Stimulated activated CD4-positive, alpha-beta T cell treated with anti-CD3 and anti-CD28 coated beads, TNF-alpha, amount 100 ng/mL, for 24 hours (primary cell): ENCODE results near the gene CEP57L1.

ENCODE experiments used
- DNase-seq, 3 experiments: peaks; one replicate each; pipeline ENCODE4 v3.0.0-alpha.2; 2020; ENCODE audit warnings: low read depth in 3 of 3

CEP57L1 gene

DNA sequence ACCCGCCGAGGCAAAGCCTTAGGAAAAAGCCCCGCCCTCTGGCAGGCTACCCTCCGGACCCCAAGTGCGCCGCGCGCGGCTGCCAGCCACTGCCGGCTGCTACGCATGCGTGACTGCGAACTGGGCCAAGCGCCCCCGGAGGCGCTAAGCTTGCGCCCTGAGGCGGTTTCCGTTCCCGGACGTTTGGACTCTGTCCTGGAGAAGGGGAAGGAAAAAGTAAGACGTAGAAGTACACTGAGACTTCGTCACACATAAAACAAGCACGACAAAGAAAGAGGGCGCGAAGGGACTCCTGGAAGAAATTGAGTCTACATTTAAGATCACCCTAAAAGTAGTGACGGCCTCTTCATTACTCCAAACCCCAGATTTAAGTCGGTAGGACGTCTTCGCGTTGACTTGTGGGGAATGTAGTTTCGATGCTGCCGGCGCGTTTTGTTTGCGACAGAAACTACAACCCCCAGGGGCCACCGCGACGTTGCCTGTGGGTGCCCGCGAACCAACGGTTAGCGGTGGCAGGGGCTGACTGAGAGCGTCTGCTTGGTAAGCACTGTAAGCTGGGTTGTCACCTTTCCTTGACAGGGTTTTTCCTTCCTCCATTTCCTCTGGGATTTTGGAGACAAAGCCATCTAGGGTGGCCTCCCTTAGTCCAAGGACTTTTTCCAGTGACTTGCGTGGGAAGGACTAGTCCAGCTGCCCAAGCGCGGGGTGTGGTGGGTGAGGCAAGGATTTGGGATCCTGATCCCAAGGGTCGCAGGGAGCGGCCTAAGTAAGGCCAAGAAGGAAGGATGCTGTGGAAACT lies at the start of gene CEP57L1:
CEP57L1 (plus strand) TSS at position 472 of the 799 bp plus-strand sequence. CDS start 49,715 bp downstream, outside the sequence.
- peak; percentile 88 to 95 (median 91) for DNase-seq

DNA sequence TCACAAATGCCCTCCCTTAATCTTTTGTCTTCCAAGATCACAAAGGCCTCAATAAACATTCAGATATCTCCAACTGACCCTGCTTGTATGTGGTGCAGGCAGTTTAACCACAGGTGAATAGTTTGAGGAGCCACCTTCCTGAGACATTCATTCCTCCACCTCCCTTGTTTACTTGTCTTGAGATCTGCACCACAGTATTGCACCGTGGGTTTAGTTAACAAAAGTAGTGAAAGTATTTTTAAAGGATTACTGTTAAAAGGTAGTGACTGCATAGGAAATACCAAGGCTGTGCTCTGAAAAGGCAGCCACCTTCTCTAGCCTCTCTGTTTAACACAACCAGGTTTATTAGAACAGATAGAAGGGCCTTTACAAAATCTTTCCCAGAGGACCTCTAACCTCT lies 47.1 kb upstream of the CEP57L1 start:
- DNase-seq = no peak

GRCh38 chr6:109048670-109049415 lies 46.5 kb upstream of the CEP57L1 start:
- no peak for DNase-seq

- DNase-seq = no peak
Measured at GRCh38 chr6:109050012-109050411, 45.3 kb upstream of the CEP57L1 start.

GRCh38 chr6:109050447-109051102 lies 44.7 kb upstream of the CEP57L1 start:
- no peak for DNase-seq

GRCh38 chr6:109051301-109052017 lies 43.8 kb upstream of the CEP57L1 start:
- no peak for DNase-seq

GRCh38 chr6:109052018-109052651 lies 43.2 kb upstream of the CEP57L1 start:
- no peak for DNase-seq

GRCh38 chr6:109052852-109053251 lies 42.5 kb upstream of the CEP57L1 start:
- no peak for DNase-seq

DNA sequence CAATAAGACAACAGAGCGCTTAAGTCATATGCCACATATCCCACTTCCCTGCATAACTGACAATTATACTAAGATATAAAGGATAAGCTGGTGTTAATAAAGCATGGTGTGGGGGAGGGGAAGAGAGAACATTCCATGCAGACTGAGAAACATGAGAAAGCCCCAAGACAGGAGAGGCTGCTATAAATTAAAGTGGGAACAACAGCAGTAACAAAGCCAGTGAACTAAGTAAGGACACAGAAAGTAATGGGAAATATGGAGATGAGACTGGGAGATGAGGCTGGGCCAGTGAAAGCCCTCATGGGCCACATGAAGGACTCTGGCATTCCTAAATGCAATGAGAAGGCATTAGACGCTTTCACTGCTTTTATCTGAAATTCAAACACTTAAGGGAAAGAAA lies 42.0 kb upstream of the CEP57L1 start:
- no peak for DNase-seq

DNA sequence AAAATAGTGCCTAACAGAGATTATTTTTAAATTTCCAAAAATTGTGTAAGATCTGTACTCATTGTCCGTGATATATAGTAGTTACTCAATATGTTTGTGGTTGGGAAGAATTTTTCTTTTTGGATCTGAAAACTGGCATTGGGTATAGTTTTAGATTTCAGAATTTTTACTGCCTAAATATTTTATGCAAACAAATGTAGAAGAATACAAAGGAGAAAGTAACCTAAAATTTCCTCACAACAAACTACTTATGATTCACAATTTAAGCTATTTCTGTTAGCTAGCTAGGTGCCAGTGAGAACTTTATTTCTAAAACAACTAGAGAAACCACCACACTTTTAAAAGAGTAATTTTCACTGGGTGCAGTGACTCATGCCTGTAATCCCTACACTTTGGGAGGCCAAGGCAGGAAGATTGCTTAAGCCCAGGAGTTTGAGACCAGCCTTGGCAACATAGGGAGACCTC lies 39.5 kb upstream of the CEP57L1 start:
- no peak for DNase-seq

DNA sequence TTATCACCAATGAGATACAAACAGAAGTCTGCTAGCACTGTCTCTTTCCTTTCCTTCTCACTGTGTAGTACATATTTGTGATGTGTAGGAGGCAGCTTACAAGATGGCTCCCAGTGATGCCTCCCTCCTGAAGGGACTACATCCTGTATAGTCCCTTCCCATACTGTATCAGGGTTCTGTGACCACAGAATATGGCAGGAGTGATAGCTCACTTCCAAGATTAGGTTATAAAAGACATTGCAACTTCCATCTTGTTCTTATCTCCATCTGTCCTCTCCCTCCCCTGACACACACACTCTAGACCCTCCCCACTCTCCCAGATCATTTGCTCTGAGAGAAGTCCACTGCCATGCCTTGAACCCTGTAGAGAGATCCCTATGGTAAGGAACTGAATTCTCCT lies 38.6 kb upstream of the CEP57L1 start:
- DNase-seq = no peak

- no peak for DNase-seq
Measured at GRCh38 chr6:109058620-109059019, 36.7 kb upstream of the CEP57L1 start.

DNA sequence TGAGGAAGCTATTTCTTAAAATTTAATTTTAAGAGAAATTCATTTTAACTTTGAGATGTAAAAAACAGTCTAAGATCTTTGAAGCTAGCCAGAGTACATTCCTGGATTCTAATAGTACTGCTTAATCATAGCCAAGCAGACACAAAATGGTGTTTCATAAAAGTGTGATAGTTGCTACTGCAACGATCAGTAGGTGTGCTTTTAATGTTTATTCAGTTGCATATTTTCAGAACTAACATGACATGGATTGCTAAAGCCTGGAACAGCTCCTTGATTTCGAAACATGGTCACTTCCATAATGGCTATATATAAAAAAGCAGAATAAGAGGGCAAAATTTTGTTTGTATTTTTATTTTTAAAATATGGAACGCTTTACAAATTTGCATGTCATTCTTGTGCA lies 36.2 kb upstream of the CEP57L1 start:
- no peak for DNase-seq

DNA sequence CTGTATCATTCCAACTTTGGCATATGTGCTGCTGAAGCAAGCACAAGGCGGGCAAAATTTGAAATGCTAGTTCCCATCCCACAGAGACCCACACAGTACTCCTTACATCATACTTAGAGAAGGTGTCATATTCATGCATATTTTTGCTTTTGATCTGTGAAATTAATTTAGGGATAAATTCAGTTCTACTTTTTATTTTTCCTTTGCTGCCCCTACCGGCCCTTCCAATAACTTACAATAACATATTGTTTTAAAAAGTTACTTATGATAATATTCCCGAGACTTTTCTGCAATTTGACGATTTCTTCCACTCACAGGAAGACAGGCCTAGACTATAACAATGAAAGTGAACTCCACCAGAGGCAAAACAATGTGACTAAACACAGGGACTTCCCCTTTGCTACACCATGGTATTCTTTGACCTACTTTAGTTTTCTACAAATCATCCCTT lies 35.7 kb upstream of the CEP57L1 start:
- peak in 1 of 3 experiments; percentile 6 for DNase-seq

- DNase-seq = no peak
Measured at GRCh38 chr6:109060571-109060970, 34.7 kb upstream of the CEP57L1 start.

- no peak for DNase-seq
Measured at GRCh38 chr6:109062216-109062615, 33.1 kb upstream of the CEP57L1 start.

DNA sequence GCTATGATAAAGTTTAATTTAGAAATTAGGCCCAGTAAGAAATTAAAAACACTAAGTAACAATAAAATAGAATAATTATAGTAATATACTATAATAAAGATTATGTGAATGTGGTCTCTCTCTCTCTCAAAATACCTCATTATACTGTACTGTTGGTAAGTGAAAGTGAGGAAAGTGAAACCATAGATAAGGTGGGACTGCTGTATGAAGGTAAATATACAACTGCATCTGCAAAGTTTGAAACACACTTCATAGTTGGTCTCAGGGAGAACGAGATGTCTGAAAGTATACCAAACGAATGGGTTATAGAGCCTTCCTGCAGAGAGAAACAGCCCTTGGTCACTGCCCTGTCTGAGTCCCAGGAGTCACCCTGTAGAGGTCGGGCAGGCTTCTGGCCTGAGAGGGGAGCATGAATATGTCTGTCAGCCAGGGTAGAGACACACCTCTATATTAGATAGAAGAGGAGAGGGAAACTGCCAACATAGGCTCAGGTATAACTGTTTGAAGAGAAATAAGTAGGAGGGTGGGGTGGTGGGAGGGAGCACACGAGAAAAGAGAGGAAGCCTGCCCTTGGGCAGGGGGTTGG lies 32.4 kb upstream of the CEP57L1 start:
- no peak for DNase-seq

DNA sequence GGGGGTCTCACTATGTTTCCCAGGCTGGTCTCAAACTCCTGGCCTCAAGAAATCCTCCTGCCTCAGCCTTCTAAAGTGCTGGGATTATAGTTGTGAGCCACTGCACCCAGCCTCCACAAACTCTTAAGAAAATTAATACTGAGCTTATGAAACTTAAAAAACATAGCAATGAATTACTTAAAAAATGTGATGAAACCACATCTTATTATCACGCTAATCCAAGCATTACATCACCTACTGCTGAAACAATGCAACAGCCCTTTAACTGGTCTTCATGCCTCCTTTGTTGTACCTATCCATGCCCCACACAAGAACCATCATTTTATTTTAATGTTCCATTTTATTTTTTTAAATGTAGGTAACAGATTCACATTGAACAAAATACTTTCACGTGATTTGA lies 25.6 kb upstream of the CEP57L1 start:
- DNase-seq = no peak

GRCh38 chr6:109071125-109071917 lies 24.0 kb upstream of the CEP57L1 start:
- no peak for DNase-seq
